KMS-11 (cell line): ENCODE results near the gene ARID4B.

Source experiments
- H2AFZ ChIP-seq: fragments of 200-600 bp; sonication (generic); 2 replicates; pipeline ENCODE4 v1.6.1; 2016; ENCODE audit warnings: antibody characterized with exemption, mixed run types, low read depth
- H3K27ac ChIP-seq: fragments of 200-600 bp; sonication (generic); 2 replicates; pipeline ENCODE4 v1.6.1; 2016; ENCODE audit warnings: mild to moderate bottlenecking, mixed run types
- H3K27me3 ChIP-seq: fragments of 200-600 bp; sonication (generic); 2 replicates; pipeline ENCODE4 v1.6.1; 2017; ENCODE audit warnings: mild to moderate bottlenecking, low read depth, mixed run types, moderate library complexity; ENCODE audit not compliant: insufficient read depth
- H3K36me3 ChIP-seq: fragments of 200-600 bp; sonication (generic); 2 replicates; pipeline ENCODE4 v1.6.1; 2017; ENCODE audit warnings: mild to moderate bottlenecking, mixed run types; ENCODE audit not compliant: insufficient read depth
- H3K4me1 ChIP-seq: fragments of 200-600 bp; sonication (generic); 2 replicates; pipeline ENCODE4 v1.6.1; 2016; ENCODE audit warnings: mild to moderate bottlenecking, low read depth, mixed run types; ENCODE audit not compliant: poor library complexity, severe bottlenecking
- H3K4me2 ChIP-seq: fragments of 200-600 bp; sonication (generic); 2 replicates; pipeline ENCODE4 v1.7.0; 2016; ENCODE audit warnings: mild to moderate bottlenecking, mixed run types
- H3K4me3 ChIP-seq: fragments of 200-600 bp; sonication (generic); IDR thresholded peaks from 2 replicates; pipeline ENCODE4 v1.6.1; 2017; ENCODE audit warnings: low read depth, low read length, mixed read lengths; ENCODE audit not compliant: insufficient read depth
- H3K79me2 ChIP-seq: fragments of 200-600 bp; sonication (generic); 2 replicates; pipeline ENCODE4 v1.6.1; 2016; ENCODE audit warnings: low read depth, mixed run types; ENCODE audit not compliant: insufficient read depth
- H3K9ac ChIP-seq: fragments of 200-600 bp; sonication (generic); 2 replicates; pipeline ENCODE4 v1.6.1; 2016; ENCODE audit warnings: mild to moderate bottlenecking, mixed run types
- H4K20me1 ChIP-seq: fragments of 200-600 bp; sonication (generic); 2 replicates; pipeline ENCODE4 v1.6.1; 2016; ENCODE audit warnings: mild to moderate bottlenecking, mixed run types; ENCODE audit not compliant: insufficient read depth
- TF ChIP-seq, protein P1 (sequence below): fragments of 200-600 bp; sonication (generic); conservative IDR thresholded peaks from 2 replicates; pipeline ENCODE4 v1.6.1; 2017; ENCODE audit warnings: low read depth, mild to moderate bottlenecking, antibody characterized with exemption, low read length, moderate library complexity, mixed read lengths

The ARID4B gene

DNA sequence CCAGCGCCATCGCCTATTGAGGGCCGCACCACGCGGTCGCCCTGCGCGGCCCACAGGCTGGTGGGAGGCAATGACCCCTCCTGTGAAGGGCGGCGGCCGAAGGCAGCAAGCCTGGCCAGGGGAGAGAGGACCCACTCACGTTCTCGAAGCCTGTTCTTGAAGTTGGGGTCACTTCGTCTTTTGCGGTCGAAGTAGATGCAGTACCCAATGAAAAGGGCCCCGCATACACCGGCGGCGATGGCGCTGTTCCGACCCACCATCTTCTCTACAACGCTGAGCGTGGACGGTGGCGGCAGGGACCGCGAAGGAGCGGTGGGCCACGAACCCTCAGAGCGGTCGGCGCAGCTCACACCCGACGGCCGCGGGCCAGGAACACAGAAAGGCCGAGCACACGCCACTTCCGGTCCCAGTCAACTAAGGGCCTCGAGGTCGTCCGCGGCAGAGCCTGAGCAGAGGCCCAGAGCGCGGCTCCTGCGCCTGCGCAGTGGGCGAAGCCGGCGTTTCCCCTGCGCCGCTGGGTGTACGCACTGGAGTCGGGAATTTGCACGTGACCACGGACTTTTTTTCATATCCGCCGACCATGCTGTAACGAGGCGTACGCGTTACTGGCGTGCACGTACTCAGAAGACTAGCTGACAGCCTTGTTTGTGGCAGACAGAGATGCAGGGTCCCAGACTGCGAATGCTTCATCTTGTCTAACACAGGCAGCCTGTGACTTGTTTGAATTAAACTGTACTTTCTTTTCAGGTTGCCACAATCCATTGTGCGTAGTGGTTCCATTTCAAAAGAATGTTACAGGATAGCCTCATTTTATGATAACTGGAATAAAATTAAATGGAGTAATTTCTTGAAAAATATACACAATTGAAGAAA lies 199.3 kb downstream of the ARID4B start, which contains the start of gene TOMM20:
Gene TOMM20 (minus strand): TSS at position 382 of the 873 bp plus-strand sequence. CDS start 122 bp downstream, at position 260.
- no peaks in the 10 kb centered on the region for H3K27me3 ChIP-seq

DNA sequence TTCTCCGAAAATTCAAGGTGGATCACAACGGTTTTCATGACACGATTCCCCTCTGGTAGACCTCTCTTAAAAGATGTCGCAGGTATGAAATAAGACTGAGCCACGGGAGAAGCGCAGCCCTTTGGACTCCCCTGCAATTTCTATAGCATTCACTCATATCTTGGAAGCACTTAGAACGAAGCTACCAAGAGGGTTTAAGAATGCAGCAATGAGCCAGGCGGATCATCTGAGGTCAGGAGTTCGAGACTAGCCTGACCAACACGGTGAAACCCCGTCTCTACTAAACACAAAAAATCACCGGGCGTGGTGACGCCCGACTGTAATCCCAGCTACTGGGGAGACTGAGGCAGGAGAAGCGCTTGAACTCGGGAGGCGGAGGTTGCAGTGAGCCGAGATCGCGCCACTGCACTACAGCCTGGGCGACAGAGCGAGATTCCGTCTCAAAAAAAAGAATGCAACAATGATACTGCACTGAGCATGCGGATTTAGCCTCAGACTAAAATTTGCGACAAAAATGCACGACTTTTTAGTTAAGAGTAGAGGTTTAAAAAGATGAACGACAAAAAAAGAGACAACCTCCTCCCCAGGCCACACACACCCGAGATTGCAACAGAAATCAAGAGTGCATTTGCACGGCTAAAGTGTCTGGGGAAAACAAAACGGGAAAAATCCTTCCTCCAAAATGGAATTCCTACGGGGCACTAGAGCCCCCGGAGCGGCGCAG lies 200.1 kb downstream of the ARID4B start:
- Histone ChIP-seq H3K27me3 (no peaks in the 10 kb centered on the region), H3K79me2 (peaks cover 57% of the 10 kb centered on the region), H3K4me2 (peak overlapping the region; percentile 97), H3K9ac (peak overlapping the region; percentile 94), H4K20me1 (peaks cover 36% of the 10 kb centered on the region), H3K4me1 (peaks cover 51% of the 10 kb centered on the region), H3K36me3 (peaks cover 17% of the 10 kb centered on the region; the same call in 1 of the 2 replicates), H2AFZ (peak overlapping the region; percentile 66; the same call in 1 of the 2 replicates), H3K27ac (peak overlapping the region; percentile 79), H3K4me3 (peak overlapping the region; percentile 95)
- TF ChIP-seq, protein P1, sequence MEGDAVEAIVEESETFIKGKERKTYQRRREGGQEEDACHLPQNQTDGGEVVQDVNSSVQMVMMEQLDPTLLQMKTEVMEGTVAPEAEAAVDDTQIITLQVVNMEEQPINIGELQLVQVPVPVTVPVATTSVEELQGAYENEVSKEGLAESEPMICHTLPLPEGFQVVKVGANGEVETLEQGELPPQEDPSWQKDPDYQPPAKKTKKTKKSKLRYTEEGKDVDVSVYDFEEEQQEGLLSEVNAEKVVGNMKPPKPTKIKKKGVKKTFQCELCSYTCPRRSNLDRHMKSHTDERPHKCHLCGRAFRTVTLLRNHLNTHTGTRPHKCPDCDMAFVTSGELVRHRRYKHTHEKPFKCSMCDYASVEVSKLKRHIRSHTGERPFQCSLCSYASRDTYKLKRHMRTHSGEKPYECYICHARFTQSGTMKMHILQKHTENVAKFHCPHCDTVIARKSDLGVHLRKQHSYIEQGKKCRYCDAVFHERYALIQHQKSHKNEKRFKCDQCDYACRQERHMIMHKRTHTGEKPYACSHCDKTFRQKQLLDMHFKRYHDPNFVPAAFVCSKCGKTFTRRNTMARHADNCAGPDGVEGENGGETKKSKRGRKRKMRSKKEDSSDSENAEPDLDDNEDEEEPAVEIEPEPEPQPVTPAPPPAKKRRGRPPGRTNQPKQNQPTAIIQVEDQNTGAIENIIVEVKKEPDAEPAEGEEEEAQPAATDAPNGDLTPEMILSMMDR: no peak

More for the DNA sequence above, 199.3 kb downstream of the ARID4B start, which contains the start of gene TOMM20:
- peaks cover 28% of the 10 kb centered on the region for H4K20me1 ChIP-seq
- H3K36me3 ChIP-seq: peaks cover 17% of the 10 kb centered on the region; the same call in 1 of the 2 replicates
- H3K79me2 ChIP-seq: peaks cover 49% of the 10 kb centered on the region
- peak within 1 kb of the TSS; percentile 79 for H3K27ac ChIP-seq
- H3K9ac ChIP-seq: peak within 1 kb of the TSS; percentile 94
- peak within 1 kb of the TSS; percentile 95 for H3K4me3 ChIP-seq
- peaks cover 45% of the 10 kb centered on the region for H3K4me1 ChIP-seq
- peak within 1 kb of the TSS; percentile 66 for H2AFZ ChIP-seq
- peak within 1 kb of the TSS; percentile 97 for H3K4me2 ChIP-seq
- TF ChIP-seq, protein P1: no peak

DNA sequence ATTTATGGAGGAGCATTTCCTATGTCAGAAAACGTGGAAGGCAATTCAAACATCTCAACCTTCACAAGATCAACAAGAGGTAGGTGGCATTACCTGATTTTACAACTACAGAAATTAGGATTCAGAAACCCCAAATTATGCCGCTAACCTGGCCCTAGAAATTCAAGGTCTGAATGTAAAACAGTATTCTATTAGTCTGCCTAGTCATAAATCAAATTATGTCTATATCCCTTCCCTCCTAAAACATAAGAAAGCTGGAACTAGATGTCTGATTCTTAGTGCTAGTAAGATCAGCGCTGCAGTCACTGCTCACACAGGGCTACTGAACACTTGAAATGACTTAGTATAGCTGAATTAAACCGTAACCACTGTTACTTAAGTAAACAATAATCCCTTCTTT lies 200.8 kb downstream of the ARID4B start:
- H3K9ac ChIP-seq: peak overlapping the region; percentile 94; the same call in 1 of the 2 replicates
- H3K27me3 ChIP-seq: no peaks in the 10 kb centered on the region
- H3K4me1 ChIP-seq: peaks cover 46% of the 10 kb centered on the region
- TF ChIP-seq, protein P1: no peak
- H3K27ac ChIP-seq: peak overlapping the region; percentile 79; the same call in 1 of the 2 replicates
- peaks cover 17% of the 10 kb centered on the region; the same call in 1 of the 2 replicates for H3K36me3 ChIP-seq
- H3K4me2 ChIP-seq: peak overlapping the region; percentile 97
- H3K4me3 ChIP-seq: peak overlapping the region; percentile 95
- H4K20me1 ChIP-seq: peaks cover 41% of the 10 kb centered on the region
- peaks cover 64% of the 10 kb centered on the region for H3K79me2 ChIP-seq
- H2AFZ ChIP-seq: no peak overlapping the region

DNA sequence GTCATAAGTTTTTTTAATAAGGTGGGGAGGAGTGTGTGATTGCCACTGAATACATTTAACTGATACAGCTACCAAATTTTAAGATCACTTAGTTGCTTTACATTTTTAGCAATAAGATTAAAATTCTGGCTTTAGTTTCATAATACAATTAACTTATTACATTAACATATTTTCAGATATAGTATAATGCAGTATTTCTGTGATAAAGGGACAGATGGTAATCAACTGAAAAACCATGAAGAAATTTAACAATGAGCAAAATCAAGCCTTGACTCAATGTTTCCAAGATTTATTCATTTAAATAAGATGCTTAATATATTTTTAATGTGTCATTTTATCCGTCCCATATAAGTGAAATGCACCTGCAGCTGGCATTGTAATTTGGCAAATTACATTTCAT lies 203.3 kb downstream of the ARID4B start:
- Histone ChIP-seq H3K4me1 (peaks cover 44% of the 10 kb centered on the region), H3K27me3 (no peaks in the 10 kb centered on the region), H3K9ac (no peak overlapping the region), H3K27ac (no peak overlapping the region), H4K20me1 (peaks cover 47% of the 10 kb centered on the region), H3K79me2 (peaks cover 89% of the 10 kb centered on the region), H3K36me3 (peaks cover 25% of the 10 kb centered on the region; the same call in 1 of the 2 replicates), H3K4me3 (no peak overlapping the region), H3K4me2 (no peak overlapping the region), H2AFZ (no peak overlapping the region)
- TF ChIP-seq, protein P1: no peak
